H9 (cell line): ENCODE results near the gene RARS1. TPM values are rescaled to one million over a fixed set of nuclear protein-coding genes. Genes with fewer than 3 reads are reported as not detected.

Source experiments
- DNase-seq: peaks from one replicate; pipeline ENCODE4 v3.0.0-alpha.2; 2017
- H2AFZ ChIP-seq: one replicate; pipeline ENCODE4 v1.6.1; 2013; ENCODE audit warnings: mild to moderate bottlenecking, low read length, control low read depth, moderate library complexity
- H2AK5ac ChIP-seq: 2 replicates; pipeline ENCODE4 v1.6.1; 2013; ENCODE audit warnings: low read length, control low read depth, mixed read lengths; ENCODE audit not compliant: insufficient read length
- H2BK120ac ChIP-seq: one replicate; pipeline ENCODE4 v1.6.1; 2013; ENCODE audit warnings: low read depth, mild to moderate bottlenecking, low read length, control low read depth, inconsistent platforms; ENCODE audit not compliant: poor library complexity, severe bottlenecking
- H2BK12ac ChIP-seq: 2 replicates; pipeline ENCODE4 v1.6.1; 2013; ENCODE audit warnings: low read length, control low read depth, mixed read lengths, low read depth; ENCODE audit not compliant: insufficient read length
- H2BK15ac ChIP-seq: 2 replicates; pipeline ENCODE4 v1.6.1; 2013; ENCODE audit warnings: low read depth, low read length, control low read depth
- H2BK20ac ChIP-seq: one replicate; pipeline ENCODE4 v1.6.1; 2013; ENCODE audit warnings: low read depth, mild to moderate bottlenecking, low read length, control low read depth, inconsistent platforms; ENCODE audit not compliant: poor library complexity, severe bottlenecking
- H2BK5ac ChIP-seq: 2 replicates; pipeline ENCODE4 v1.6.1; 2013; ENCODE audit warnings: low read length, control low read depth, mixed read lengths; ENCODE audit not compliant: insufficient read length
- H3K14ac ChIP-seq: 2 replicates; pipeline ENCODE4 v1.6.1; 2013; ENCODE audit warnings: low read length, control low read depth; ENCODE audit not compliant: insufficient read depth
- H3K18ac ChIP-seq: 2 replicates; pipeline ENCODE4 v1.6.1; 2013; ENCODE audit warnings: low read depth, mild to moderate bottlenecking, mixed read lengths, low read length, control low read depth; ENCODE audit not compliant: insufficient read length
- H3K23ac ChIP-seq: 2 replicates; pipeline ENCODE4 v1.6.1; 2013; ENCODE audit warnings: low read length, control low read depth, mixed read lengths, low read depth; ENCODE audit not compliant: insufficient read length
- H3K23me2 ChIP-seq: 2 replicates; pipeline ENCODE4 v1.6.1; 2013; ENCODE audit warnings: low read depth, mild to moderate bottlenecking, mixed read lengths, low read length, control low read depth; ENCODE audit not compliant: insufficient read length, poor library complexity, severe bottlenecking
- H3K27ac ChIP-seq: 2 replicates; pipeline ENCODE4 v1.5.1; 2013; ENCODE audit warnings: low read length, control low read depth, mixed read lengths, low read depth; ENCODE audit not compliant: insufficient read length
- H3K27me3 ChIP-seq: 2 replicates; pipeline ENCODE4 v1.6.1; 2013; ENCODE audit warnings: low read length, control low read depth, inconsistent platforms; ENCODE audit not compliant: insufficient read depth
- H3K4ac ChIP-seq: 2 replicates; pipeline ENCODE4 v1.6.1; 2013; ENCODE audit warnings: low read depth, mild to moderate bottlenecking, control low read depth, inconsistent platforms, low read length, moderate library complexity
- H3K4me1 ChIP-seq: 2 replicates; pipeline ENCODE4 v1.6.1; 2013; ENCODE audit warnings: low read length, control low read depth, inconsistent platforms; ENCODE audit not compliant: insufficient read depth
- H3K4me2 ChIP-seq: 2 replicates; pipeline ENCODE4 v1.6.1; 2013; ENCODE audit warnings: low read length, control low read depth, mixed read lengths; ENCODE audit not compliant: insufficient read length, insufficient read depth
- H3K56ac ChIP-seq: 2 replicates; pipeline ENCODE4 v1.6.1; 2013; ENCODE audit warnings: low read depth, mild to moderate bottlenecking, mixed read lengths, low read length, control low read depth; ENCODE audit not compliant: insufficient read length
- H3K79me1 ChIP-seq: 2 replicates; pipeline ENCODE4 v1.6.1; 2013; ENCODE audit warnings: low read depth, mild to moderate bottlenecking, moderate library complexity, low read length, control low read depth, inconsistent platforms; ENCODE audit not compliant: insufficient read depth, poor library complexity, severe bottlenecking
- H3K79me2 ChIP-seq: 2 replicates; pipeline ENCODE4 v1.6.1; 2013; ENCODE audit warnings: low read length, control low read depth, inconsistent platforms; ENCODE audit not compliant: insufficient read depth
- H3K9ac ChIP-seq: 2 replicates; pipeline ENCODE4 v1.6.1; 2013; ENCODE audit warnings: low read length, control low read depth, mixed read lengths; ENCODE audit not compliant: insufficient read length; ENCODE audit errors: extremely low read depth
- H3K9me3 ChIP-seq: one replicate; pipeline ENCODE4 v1.6.1; 2013; ENCODE audit warnings: low read depth, low read length, inconsistent platforms; ENCODE audit not compliant: control insufficient read depth
- H3T11ph ChIP-seq: one replicate; pipeline ENCODE4 v1.6.1; 2013; ENCODE audit warnings: mild to moderate bottlenecking, low read length, control low read depth, inconsistent platforms
- H4K20me1 ChIP-seq: one replicate; pipeline ENCODE4 v1.6.1; 2013; ENCODE audit not compliant: control insufficient read depth, insufficient read length, insufficient read depth
- H4K5ac ChIP-seq: 2 replicates; pipeline ENCODE4 v1.6.1; 2013; ENCODE audit warnings: low read depth, mild to moderate bottlenecking, mixed read lengths, low read length, control low read depth; ENCODE audit not compliant: insufficient read length
- H4K8ac ChIP-seq: replicated peaks from 2 replicates; pipeline ENCODE4 v1.6.1; 2013; ENCODE audit warnings: low read length, control low read depth, mixed read lengths, low read depth; ENCODE audit not compliant: insufficient read length
- H4K91ac ChIP-seq: 2 replicates; pipeline ENCODE4 v1.6.1; 2013; ENCODE audit warnings: low read depth, mild to moderate bottlenecking, moderate library complexity, mixed read lengths, low read length, control low read depth; ENCODE audit not compliant: insufficient read length
- H3K27ac Mint-ChIP-seq, 3 experiments: 2 replicates in 2 of 3; 3 replicates in 1 of 3; pipeline ENCODE4 v1.8.0; 2020 to 2021; ENCODE audit warnings: mixed read lengths in 3 of 3, mild to moderate bottlenecking in 1 of 3, moderate library complexity in 1 of 3
- H3K27me3 Mint-ChIP-seq: 2 replicates; pipeline ENCODE4 v1.8.0; 2021; ENCODE audit warnings: low read depth, mild to moderate bottlenecking, moderate library complexity, mixed read lengths
- H3K36me3 Mint-ChIP-seq, 3 experiments: 2 replicates in 2 of 3; 3 replicates in 1 of 3; pipeline ENCODE4 v1.8.0; 2020 to 2021; ENCODE audit warnings: low read depth in 3 of 3, mixed read lengths in 3 of 3; ENCODE audit not compliant: insufficient read depth in 1 of 3
- H3K4me1 Mint-ChIP-seq, 2 experiments: 2 replicates each; pipeline ENCODE4 v1.8.0; 2020; ENCODE audit warnings: mixed read lengths in 2 of 2
- H3K4me3 Mint-ChIP-seq, 2 experiments: 2 replicates in 1 of 2; 3 replicates in 1 of 2; pipeline ENCODE4 v1.8.0; 2020 to 2021; ENCODE audit warnings: mild to moderate bottlenecking in 2 of 2, mixed read lengths in 2 of 2, moderate library complexity in 1 of 2
- H3K9me3 Mint-ChIP-seq, 2 experiments: 2 replicates in 1 of 2; 3 replicates in 1 of 2; pipeline ENCODE4 v1.8.0; 2020; ENCODE audit warnings: mild to moderate bottlenecking in 2 of 2, mixed read lengths in 2 of 2, moderate library complexity in 1 of 2
- WGBS: extraction: QIAGEN DNeasy Blood & Tissue Kit; methylation state at CpG from one replicate; pipeline ENCODE4 v1.1.7; 2013; ENCODE audit warnings: missing lambda C conversion rate, low lambda C conversion rate, mixed read lengths; ENCODE audit not compliant: insufficient read length; ENCODE audit errors: extremely low coverage; 5-methylcytosine and 5-hydroxymethylcytosine counted together
- total RNA-seq: library from RNA; stranded (reverse); gene quantifications from 2 replicates; pipeline ENCODE4 v1.2.1, GENCODE V29; 2021
- TF ChIP-seq, protein P1 (sequence below): fragments of 200-600 bp; sonication (generic); conservative IDR thresholded peaks from 3 replicates; pipeline ENCODE4 v1.8.0; 2021; ENCODE audit warnings: antibody characterized with exemption, mild to moderate bottlenecking

The RARS1 gene
- total RNA-seq, 1 experiment from 2014 or later = 108 TPM

DNA sequence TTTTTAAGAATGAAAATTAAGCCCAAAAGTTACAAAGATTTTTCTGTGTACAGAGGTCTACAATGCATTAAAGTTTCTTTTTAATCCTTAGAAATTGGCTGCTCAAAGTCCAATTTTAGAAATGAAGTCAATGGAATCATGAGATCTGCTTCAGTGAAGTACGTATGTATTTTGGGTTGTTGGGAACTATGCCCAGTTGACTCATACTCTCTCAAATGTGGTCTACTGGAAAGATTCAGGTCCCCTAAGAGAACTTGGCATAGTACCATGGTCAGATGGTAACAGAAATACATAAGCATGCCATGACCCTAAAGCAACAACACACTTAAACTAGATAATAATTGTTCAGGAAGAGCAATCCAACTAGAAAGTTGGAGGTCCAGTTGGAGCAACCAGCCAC is 65.9 kb downstream of the RARS1 start:
- H3K4me2 ChIP-seq = no peak overlapping the region
- H3K9ac ChIP-seq = no peak overlapping the region
- H4K20me1 ChIP-seq = no peaks in the 10 kb centered on the region

More for the DNA sequence above, 65.9 kb downstream of the RARS1 start:
- Histone ChIP-seq H2BK20ac (no peak overlapping the region), H4K5ac (no peak overlapping the region), H4K91ac (no peak overlapping the region), H3K79me1 (peaks cover 6% of the 10 kb centered on the region), H3K9me3 (no peaks in the 10 kb centered on the region), H3T11ph (no peak overlapping the region), H2AK5ac (no peak overlapping the region), H2BK15ac (no peak overlapping the region), H3K23me2 (no peaks in the 10 kb centered on the region), H2BK120ac (no peak overlapping the region), H3K56ac (no peak overlapping the region), H3K23ac (no peak overlapping the region), H3K27me3 (no peaks in the 10 kb centered on the region), H2BK12ac (no peak overlapping the region), H3K4me1 (no peaks in the 10 kb centered on the region), H3K27ac (no peak overlapping the region), H3K4ac (no peak overlapping the region), H3K14ac (no peak overlapping the region), H2AFZ (no peak overlapping the region), H3K79me2 (no peaks in the 10 kb centered on the region), H2BK5ac (no peak overlapping the region), H3K18ac (no peak overlapping the region), H4K8ac (no peak overlapping the region)
- no peak overlapping the region for H3K4me3 Mint-ChIP-seq
- peaks cover 40 to 65% (median 54%) of the 10 kb centered on the region in 3 experiments for H3K36me3 Mint-ChIP-seq
- H3K27ac Mint-ChIP-seq = no peak overlapping the region
- H3K27me3 Mint-ChIP-seq = no peaks in the 10 kb centered on the region
- H3K4me1 Mint-ChIP-seq = no peaks in the 10 kb centered on the region
- DNase-seq = no peak
- H3K9me3 Mint-ChIP-seq = no peaks in the 10 kb centered on the region
- no CpG with 5 or more reads among the region's 1 CpG for WGBS
- TF ChIP-seq, protein P1, sequence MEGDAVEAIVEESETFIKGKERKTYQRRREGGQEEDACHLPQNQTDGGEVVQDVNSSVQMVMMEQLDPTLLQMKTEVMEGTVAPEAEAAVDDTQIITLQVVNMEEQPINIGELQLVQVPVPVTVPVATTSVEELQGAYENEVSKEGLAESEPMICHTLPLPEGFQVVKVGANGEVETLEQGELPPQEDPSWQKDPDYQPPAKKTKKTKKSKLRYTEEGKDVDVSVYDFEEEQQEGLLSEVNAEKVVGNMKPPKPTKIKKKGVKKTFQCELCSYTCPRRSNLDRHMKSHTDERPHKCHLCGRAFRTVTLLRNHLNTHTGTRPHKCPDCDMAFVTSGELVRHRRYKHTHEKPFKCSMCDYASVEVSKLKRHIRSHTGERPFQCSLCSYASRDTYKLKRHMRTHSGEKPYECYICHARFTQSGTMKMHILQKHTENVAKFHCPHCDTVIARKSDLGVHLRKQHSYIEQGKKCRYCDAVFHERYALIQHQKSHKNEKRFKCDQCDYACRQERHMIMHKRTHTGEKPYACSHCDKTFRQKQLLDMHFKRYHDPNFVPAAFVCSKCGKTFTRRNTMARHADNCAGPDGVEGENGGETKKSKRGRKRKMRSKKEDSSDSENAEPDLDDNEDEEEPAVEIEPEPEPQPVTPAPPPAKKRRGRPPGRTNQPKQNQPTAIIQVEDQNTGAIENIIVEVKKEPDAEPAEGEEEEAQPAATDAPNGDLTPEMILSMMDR = no peak
